SU-DHL-6 (cell line): ENCODE results near the gene PDZD7.

ENCODE experiments used
- EZH2phosphoT487 ChIP-seq: fragments of 200-600 bp; sonication (generic), shearing (Covaris generic); conservative IDR thresholded peaks from 2 replicates; pipeline ENCODE4 v1.6.1; 2018; ENCODE audit warnings: mild to moderate bottlenecking, antibody characterized with exemption, low read length, moderate library complexity, mixed read lengths
- TF ChIP-seq, protein P1 (sequence below): fragments of 200-600 bp; sonication (generic); IDR thresholded peaks from one replicate; pipeline ENCODE4 v1.5.1; 2017; ENCODE audit warnings: antibody characterized with exemption, mild to moderate bottlenecking, low read length, moderate library complexity; ENCODE audit not compliant: insufficient read depth, poor library complexity, severe bottlenecking

DNA sequence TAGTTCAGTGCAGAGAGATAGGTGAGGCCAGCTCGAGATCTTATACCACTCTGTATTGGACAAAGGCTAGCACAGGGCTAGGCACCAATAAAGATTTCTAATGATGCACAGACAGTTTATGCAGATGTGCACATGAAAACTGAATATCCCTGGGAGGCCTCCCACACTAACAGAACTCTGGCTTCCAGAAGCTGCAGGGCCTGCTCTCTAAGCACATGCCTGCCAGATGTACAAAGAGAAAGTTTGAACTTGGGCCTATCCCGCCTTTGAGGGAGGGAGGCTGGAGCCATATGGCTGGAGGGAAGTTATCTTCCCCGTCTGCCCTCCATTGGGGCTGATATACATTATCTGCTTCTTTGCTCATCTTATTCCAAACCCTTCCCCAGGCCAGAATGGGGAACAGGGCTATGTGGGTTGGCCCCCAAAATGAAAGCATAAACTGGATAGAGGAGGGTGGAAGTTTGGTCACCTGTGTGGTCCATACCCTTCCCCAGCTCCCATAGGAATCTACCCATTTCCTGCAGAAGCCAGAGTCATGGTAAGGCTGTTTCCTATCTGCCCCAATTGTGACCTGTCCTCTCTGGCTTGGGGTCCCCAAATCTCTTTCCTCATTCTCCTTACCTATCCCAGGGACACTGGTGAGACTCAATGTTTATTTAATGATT is 34.7 kb upstream of the PDZD7 start:
- TF ChIP-seq, protein P1, sequence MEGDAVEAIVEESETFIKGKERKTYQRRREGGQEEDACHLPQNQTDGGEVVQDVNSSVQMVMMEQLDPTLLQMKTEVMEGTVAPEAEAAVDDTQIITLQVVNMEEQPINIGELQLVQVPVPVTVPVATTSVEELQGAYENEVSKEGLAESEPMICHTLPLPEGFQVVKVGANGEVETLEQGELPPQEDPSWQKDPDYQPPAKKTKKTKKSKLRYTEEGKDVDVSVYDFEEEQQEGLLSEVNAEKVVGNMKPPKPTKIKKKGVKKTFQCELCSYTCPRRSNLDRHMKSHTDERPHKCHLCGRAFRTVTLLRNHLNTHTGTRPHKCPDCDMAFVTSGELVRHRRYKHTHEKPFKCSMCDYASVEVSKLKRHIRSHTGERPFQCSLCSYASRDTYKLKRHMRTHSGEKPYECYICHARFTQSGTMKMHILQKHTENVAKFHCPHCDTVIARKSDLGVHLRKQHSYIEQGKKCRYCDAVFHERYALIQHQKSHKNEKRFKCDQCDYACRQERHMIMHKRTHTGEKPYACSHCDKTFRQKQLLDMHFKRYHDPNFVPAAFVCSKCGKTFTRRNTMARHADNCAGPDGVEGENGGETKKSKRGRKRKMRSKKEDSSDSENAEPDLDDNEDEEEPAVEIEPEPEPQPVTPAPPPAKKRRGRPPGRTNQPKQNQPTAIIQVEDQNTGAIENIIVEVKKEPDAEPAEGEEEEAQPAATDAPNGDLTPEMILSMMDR: no peak
- no peak for TF ChIP-seq EZH2phosphoT487
